Left kidney (tissue), 1 donor: ENCODE results near the gene POU4F3. TPM values are rescaled to one million over a fixed set of nuclear protein-coding genes. Genes with fewer than 3 reads are reported as not detected.

Source experiments
- polyA plus RNA-seq: library from polyadenylated mRNA; unstranded; fragments of 120-200 nt; gene quantifications from one replicate; pipeline ENCODE4 v1.2.1, GENCODE V29; 2013; ENCODE audit not compliant: insufficient read length

Gene POU4F3
- polyA plus RNA-seq, 1 donor, result 0.13 TPM

Other genes with a start within 250 kb of the POU4F3 start
- gene PLAC8L1, start 233.3 kb upstream of the POU4F3 start, polyA plus RNA-seq, result 2.4 TPM
- 179 TPM for gene LARS1, start 156.2 kb upstream of the POU4F3 start, polyA plus RNA-seq
- gene RBM27, start 135.2 kb upstream of the POU4F3 start, polyA plus RNA-seq, result 33.0 TPM
- 184 TPM for gene TCERG1, start 108.5 kb downstream of the POU4F3 start, polyA plus RNA-seq
- not detected for gene GPR151, start 177.4 kb downstream of the POU4F3 start, polyA plus RNA-seq